ENCODE results near the gene CTSK.
"Not testable (repeated sequence)": the region's sequence is repeated elsewhere in the genome, so short reads cannot be mapped to it uniquely, and the experiment has no call there.

The CTSK gene

DNA sequence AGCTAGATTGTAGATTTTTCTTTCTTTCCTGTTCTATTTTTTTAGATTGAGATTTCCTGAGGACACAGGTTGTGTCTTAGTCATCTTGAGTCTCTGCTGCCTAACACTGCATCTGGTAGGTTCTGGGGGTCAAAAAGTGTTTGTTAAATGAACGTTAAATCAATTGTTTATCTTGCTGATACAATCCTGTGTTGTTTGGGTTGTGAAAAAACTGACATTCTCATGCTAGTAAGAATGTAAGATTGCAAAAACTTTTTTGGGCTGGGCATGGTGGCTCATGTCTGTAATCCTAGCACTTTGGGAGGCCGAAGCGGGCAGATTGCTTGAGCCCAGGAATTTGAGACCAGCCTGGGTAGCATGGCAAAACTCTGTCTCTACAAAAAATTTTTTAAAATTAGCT, 3.4 kb downstream of the CTSK start:
- no peak for DNase-seq

DNA sequence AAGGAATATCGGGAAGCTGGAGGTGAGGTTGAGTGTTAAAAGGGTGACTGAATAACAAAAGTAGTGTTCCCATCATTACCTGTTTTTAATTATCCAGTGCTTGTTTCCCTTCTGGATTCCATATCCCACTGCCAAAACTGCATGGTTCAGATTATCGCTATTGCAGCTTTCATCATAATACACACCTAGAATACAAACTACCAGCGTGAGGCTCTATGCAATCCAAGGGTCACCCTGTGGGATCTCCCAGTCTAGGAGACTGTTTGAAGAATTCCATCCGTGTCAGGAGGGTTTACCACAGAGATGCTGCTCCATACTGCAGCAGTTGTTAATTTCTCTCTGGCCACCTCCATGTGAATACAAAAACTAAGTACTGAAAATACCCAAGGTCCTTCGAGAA, 9.0 kb downstream of the CTSK start:
- no peak for DNase-seq

DNA sequence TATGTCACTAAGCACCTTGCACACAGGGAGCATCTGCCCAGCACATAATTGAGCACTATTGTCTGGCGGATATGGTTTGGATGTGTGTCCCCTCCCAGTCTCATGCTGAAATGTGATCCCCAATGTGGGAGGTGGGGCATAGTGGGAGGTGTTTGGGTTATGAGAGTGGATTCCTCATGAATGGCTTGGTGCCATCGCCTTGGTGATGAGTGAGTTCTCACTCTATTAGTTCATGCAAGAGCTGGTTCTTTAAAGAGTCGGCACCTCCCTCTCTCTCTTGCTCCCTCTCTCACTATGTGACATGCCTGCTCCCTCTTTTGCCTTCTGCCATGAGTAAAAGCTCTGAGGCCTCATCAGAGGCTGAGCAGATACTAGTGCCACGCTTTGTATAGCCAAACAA, 9.5 kb downstream of the CTSK start:
- no peak for DNase-seq

DNA sequence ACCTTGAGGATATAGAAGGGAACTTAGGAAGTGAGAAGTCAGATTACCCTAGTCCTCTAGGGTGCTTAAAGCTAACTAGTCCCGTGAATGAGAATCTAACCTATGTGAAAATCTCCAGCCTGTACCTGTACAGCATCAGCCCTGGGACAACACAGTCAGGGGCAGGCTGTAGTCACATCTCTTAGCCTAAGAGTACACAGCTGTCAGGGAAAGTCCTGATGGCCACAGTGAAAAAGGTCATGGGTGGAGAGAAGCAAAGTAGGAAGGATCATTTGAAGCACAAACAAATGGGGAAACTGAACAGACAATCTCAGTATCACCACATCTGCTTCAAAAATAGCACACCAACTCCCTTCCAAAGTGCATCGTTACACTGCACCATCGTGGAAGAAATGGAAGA, 11.7 kb downstream of the CTSK start:
- DNase-seq, result no peak

DNA sequence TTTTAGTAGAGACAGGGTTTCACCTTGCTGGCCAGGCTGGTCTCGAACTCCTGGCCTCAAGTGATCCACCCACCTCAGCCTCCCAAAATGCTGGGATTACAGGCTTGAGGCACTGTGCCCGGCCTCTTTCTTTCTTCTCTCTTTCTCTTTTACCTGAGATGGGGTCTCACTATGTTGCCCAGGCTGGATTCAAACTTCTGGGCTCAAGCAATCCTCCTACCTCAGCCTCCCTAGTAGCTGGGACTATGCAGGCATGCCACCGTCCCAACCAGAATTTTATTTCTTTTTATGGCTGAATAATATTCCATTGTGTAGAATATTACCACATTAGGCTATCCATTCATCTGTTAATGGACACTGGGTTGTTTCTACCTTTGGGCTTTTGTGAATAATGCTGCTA, 14.3 kb downstream of the CTSK start:
- not testable (repeated sequence) for DNase-seq

DNA sequence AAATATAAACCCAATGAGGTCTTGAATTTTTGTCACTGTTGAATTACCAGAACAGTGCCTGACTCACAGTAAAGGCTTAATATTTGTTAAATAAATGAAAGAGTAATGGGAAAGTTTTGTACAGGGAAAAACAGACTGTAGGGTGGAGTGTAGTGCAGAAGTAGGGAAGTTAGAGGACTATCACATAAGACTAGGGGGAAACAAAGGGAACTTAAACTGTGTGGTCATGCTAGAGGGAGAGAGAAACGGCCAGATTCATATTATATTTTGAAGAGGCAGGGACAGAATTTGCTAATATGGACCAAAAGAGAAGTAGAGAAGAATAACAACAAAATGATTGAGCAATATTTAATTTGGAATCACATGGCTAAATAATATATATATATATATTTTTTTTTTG, 14.8 kb downstream of the CTSK start:
- no peak for DNase-seq

DNA sequence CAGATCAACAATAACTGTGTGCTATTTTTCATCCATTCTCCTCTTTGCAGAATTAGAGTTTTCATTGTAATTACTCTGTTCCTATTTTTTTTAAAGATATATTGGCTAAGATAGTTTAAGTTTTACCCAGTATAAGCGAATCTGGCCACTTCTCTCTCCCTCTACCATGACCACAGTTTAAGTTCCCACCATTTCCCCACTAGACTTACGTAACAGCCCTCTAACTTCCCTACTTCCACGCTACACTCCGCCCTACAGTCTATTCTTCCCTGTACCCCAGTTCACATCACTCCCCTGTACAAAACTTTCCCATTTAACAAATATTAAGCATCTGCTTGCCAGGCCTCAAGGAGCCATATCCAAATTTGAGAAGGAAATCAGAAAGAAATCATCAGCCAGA, 16.5 kb downstream of the CTSK start:
- no peak for DNase-seq

DNA sequence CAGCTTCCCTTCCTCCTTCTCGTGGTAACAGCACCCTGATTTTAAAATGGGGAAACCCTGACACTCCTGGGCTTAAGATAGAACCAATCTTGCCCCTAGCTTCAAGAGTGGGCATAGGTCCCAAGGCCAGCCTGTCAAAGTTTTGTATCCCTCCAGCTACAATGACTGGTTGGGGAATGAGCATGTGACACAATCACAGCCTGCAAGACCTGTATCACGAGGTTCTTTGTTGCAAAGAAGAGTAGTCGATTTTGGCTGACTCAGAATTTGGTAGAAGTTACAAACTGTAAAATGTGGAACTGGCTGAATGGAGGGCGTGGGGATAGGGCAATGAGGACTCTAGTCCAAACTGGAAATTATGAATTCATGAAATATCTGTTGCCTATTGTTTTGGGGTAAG, 18.7 kb downstream of the CTSK start:
- DNase-seq, result no peak

DNA sequence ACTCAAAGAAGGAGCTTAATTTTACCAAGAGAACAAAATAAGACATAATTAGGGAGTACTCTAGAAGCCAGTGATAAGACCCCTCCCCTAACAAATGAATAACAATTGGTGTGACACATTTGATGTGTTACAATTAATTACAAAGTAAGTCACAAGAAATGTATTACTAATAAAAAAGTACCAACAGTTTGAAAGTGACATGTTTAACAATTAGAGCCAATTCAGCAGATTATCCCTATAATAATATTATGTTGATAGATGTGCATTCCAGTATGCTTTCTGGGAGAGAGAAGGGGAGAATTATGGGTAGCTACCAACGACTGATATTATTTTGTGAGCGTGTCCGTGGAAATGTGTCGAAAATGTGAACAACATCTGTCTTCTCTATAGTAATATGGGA, 19.1 kb downstream of the CTSK start:
- DNase-seq, result no peak

DNA sequence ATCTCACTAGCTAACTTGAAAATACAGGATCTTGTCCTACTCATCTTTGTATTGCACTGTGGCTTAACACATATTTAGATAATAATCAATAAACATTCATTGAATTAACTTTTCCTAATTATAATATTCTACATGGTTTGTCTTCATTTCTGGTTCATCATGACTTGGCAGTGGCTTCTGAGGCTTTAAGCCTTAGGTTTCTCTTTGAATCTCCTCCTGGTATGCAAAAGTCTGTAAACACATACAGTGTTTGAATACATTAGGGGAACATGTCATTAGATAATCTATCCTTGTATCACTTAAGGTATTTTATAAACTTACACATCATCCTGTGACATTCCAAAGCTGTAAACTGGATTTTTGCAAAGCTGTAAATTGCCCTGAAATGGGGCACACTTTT, 20.6 kb downstream of the CTSK start:
- no peak for DNase-seq

DNA sequence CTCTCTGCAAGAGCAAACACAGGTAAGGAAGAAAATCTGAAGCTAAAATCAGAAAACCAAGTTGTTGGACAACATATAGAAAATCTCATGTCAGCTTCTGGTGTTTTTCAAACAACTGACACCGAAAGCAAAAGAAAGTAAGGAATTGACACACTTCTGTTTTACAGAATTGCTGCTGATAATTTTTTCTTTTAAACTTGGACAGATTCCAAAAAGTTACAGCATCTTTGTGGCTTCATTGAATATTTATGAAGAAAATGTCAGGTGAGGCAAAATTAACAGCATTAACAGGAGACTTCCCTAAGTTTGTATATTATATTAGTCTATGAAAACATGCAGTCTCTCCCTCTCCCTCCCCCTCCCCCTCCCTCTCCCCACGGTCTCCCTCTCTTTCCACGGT, 27.6 kb downstream of the CTSK start:
- DNase-seq, result no peak

DNA sequence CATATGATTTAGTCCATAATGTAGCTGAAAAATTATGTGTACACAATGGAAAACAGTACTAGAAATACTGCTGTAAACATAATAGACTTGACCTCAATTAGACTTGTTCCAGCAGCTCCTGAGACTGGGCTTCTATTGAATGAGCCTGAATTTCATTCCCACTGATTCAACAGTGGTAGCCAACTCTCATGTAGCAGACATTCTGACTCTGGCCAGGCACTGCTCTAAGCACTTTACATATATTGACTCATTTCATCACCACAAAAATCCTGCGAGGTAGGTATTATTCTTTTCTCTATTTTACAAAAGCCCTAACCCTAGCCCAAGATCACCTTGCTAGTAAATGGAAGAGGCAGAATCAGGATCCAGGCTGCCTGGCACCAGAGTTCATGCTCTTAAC, 29.7 kb downstream of the CTSK start:
- no peak for DNase-seq

DNA sequence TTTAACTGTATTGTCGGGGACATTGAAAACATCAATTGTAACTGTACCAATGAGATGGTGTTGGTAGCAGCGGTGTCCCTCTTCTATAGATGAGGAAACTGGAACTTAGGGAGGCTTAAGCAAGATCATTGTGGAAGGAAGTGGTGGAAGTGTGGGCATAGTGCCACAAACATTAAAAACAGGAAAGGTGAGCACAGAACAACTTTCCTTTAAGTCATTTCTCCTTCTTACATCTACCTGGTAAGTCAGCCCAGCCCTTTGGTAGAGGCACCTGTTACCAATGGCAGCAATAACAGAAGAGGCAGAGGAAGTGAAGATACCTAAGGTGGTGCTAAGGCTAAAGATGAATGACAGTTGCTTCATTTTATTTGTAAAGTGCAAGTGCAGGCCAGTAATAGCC, 30.5 kb downstream of the CTSK start:
- no peak for DNase-seq

DNA sequence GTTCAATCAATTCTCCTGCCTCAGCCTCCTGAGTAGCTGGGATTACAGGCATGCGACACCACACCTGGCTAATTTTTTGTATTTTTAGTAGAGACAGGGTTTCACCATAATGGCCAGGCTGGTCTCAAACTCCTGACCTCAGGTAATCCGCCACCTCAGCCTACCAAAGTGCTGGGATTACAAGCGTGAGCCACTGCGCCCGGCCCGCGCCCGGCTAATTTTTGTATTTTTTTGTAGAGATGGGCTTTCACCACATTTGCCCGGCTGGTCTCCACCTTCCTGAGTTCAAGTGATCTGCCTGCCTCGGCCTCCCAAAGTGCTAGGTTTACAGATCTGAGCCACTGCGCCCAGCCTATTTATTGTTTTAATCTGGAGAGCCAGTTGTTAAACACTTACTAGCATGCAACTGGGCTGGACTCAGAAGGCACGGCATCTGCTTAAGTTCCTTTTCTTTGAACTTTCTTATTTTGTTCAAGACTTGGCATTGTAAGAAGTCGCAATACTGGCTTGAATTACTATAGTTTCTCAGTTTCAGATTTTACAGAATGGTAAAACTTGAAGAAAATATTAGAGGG, 32.0 kb downstream of the CTSK start:
- DNase-seq, result not testable (repeated sequence)

DNA sequence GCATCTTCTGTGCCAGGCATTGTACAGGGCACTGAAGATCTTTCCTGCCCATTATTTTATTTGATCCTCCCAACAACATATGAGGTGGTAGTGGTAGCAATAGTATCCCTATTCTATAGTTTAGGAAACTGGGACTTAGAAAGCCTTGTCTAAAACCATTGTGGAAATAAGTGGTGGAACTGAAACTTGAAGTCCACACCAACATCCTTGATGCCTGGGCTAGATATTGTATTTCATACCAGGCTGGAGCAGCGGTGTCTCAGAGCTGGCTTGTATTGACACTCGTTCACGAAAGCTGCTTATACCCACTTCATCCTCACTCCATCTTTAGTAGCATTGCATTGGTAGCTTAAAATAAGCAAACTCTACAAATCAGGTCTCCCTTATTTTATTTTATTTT, 32.8 kb downstream of the CTSK start:
- DNase-seq, result no peak

DNA sequence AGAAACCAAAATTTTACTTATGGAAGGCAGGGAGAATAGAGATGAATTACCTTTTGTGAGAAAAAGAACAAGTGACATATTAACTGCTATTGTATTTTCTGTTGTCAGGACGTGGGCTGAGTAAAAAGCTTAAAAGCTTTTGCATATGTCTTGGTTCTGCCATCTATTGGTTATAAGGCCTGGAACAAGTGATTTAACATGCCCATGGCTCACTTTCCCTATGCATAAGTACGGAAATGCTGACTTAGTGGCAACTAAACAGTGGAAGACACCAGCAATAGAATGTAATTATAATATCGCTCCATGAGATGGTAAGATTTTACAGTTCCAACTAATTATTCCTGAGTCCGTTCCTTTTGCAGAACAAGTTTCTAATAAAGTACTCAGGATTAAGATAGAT, 35.7 kb downstream of the CTSK start:
- DNase-seq, result no peak

DNA sequence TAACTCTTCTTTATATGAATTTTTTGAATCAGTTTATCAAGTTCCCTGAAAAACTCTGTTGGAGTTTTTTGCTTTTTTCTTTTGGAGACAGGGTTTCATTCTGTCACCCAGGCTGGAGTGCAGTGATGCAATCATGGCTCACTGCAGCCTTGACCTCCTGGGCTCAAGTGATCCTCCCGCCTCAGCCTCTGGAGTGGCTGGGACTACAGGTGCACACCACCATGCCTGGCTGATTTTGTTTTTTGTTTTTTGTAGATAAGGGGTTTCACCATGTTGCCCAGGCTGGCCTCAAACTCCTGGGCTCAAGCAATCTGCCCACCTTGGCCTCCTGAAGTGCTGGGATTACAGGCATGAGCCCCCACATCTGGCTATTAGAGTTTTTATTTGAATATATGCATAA, 40.4 kb downstream of the CTSK start:
- DNase-seq, result not testable (repeated sequence)

DNA sequence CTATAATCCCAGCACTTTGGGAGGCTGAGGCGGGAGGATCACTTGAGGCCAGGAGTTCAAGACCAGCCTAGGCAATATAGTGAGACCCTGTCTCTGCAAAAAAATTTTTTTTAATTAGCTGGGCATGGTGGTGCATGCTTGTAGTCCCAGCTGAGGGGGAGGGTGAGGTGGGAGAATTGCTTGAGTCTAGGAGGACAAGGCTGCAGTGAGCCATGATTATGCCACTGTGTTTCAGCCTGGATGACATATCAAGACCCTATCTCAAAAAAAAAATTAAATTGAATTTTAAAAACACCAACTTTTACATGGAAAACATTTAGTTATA, 42.1 kb downstream of the CTSK start:
- not testable (repeated sequence) for DNase-seq

DNA sequence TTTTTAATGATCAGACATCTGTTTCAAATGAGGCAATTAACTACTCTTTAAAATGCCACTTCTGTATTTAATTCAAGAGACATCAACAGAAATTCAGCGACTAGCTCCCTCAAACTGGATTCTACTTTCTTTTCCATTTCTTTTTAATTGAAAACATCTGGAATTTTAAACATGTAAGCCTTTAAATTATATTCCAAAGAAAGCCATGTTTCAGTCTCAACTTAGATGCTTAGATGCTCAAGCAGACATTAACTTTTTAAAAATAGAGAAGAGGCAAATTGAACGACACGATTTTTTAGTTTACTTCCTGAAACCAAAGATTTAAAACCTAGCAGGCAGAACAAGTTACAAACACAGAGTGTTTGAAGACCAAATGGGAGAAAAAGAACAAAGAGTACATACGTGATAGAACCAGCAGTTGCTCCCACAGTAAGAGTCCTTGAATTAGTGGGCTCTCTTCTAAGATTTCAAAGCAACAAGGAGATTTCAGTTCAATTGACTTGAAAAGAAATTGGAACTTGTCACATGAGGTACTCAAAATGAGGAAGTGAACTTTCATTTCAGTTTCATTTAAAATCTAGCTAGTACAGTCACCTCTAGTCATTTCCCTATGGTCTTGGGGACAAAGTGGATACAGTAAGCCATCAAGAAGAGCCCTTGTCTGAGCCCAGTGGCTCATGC, 42.6 kb downstream of the CTSK start, which contains the start of gene CTSS:
Gene CTSS, minus strand, starts transcription at position 483 of the 681 bp plus-strand sequence. CDS start 1,015 bp downstream, outside the sequence.
- DNase-seq, result no peak

DNA sequence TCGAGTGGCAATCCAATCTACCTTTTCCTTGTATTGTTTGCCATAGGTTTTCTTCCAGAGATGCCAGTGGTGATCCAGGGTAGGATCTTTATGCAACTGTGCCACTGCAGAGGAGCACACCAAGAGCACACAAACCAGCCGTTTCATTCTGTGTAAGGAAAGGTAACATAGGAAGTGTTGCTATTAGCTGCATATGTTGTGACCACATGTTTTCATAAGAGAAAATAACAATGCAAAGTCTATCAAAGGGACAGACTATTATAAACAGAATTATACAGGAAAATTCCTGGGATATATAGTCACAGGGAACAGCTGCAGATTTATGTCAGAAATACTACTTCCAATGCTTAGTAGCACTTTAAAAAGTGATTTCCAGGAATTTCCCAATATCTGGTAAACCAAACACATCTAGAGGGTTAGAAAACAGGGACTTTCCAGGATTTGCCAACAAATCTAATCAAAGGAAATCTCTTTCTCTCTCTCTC, 43.4 kb downstream of the CTSK start:
- no peak for DNase-seq

DNA sequence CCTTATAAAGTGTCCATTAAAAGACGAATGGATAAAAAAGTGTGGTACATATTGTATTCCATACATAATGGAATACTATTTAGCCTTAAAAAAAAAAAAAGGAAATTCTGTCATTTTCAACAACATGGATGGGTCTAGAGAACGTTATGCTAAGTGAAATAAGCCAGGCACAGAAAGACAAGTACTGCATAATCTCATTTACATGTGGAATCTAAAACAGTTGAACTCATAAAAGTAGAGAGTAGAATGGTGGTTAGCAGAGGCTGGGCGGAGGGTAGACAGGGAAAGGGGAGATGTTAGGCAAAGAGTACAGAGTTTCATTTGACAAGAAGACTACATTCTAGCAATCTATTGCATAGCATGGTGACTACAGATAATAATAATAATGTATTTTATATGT, 45.0 kb downstream of the CTSK start:
- DNase-seq, result no peak

DNA sequence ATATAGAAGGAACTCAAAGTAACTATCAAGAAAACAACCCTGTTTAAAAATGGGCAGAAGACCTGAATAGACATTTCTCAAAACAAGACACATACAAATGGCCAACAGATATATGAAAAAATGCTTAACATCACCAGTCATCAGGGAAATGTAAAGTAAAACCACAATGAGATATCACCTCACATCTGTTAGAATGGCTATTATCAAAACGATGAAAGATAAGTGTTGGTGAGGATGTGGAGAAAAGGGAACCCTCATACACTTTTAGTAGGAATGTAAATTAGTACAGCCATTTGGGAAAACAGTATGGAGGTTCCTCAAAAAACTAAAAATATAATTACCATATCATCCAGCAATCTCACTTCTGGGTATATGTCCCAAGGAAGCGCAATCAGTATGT, 45.5 kb downstream of the CTSK start:
- DNase-seq, result no peak

DNA sequence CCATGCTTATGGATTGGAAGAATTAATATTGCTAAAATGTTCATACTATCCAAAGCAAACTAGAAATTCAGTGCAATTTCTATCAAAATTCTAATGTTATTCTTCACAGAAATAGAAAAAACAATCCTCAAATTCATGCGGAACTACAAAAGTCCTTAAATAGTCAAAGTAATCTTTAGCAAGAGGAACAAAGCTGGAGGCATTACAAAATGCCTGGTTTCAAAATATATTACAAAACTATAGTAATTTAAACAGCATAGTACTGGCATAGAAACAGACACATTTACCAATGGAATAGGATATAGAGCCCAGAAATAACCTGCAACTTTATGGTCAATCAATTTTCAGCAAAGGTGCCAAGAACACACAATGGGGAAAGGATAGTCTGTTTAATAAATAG, 46.3 kb downstream of the CTSK start:
- no peak for DNase-seq

DNA sequence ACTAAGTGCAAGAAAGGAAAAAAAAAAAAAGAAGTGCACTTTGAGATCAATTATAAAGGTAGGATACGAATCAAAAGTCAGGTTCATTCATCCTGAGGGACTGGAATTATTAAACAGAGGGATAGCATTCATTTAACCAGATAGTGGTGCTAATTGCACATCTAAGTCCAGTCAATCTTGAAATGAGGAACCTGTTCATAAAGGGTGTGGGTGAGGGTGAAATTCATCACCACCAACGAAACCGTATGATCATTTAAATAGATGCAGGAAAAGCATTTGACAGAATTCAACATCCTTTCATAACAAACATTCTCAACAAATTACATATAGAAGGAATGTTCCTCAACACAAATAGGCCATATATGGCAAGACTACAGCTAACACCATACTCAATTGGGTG, 48.0 kb downstream of the CTSK start:
- DNase-seq, result no peak

DNA sequence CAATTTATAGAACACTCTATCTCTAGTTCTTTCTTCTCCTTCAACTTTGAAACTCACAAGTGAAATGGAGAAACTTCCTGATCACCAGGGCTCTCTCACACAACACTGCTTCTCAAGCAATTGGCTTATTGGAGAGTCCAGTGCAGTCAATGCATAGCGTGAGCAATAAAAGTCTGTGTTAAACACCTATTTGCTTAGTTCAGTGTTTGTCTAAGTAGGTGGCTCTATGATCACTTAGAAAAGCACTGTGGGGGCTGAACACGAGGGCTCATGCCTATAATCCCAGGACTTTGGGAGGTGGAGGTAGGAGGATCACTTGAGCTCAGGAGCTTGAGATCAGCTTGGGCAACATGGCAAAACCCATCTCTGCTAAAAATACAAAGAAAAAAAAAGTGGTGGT, 54.6 kb downstream of the CTSK start:
- DNase-seq, result no peak

All from NCI-H1092 (cell line).